GM18519 (cell line): ENCODE results near the gene AP5B1.
A peak's percentile ranks its signal among the peaks of the same experiment; 100 is the strongest.

ENCODE experiments used
- ATAC-seq: cut with Tn5 transposase; IDR thresholded peaks from one replicate; pipeline ENCODE4 v1.9.1; 2021; ENCODE audit warnings: mild to moderate bottlenecking, moderate library complexity; ENCODE audit not compliant: unreplicated experiment, low FRiP score

Gene AP5B1, protein sequence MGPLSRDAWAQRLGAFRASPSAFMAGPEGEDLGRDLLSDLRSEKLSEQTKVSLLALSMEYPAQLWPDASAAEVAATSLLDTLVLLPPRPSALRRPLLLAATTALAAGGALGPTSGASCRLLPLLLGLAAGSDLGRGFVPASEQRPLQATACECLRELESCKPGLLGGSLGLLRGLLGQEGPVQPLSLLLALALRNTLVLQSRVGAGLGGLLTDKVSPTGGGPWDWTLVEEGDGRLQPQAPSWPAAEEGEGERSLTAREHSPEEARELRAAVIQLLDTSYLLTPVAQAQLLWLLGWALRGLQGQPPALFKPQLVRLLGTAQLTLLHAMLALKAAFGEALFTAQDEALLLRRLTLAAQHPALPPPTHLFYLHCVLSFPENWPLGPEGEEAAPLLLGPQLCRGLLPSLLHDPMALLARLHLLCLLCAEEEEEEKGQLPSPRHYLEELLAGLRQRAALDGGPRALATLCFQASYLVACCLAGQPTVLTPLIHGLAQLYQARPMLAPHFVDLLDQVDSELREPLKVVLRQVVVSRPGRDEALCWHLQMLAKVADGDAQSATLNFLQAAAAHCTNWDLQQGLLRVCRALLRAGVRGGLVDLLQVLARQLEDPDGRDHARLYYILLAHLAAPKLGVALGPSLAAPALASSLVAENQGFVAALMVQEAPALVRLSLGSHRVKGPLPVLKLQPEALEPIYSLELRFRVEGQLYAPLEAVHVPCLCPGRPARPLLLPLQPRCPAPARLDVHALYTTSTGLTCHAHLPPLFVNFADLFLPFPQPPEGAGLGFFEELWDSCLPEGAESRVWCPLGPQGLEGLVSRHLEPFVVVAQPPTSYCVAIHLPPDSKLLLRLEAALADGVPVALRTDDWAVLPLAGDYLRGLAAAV

GRCh38 chr11:65780770-65781151 lies at the start of gene AP5B1:
Gene AP5B1 (minus strand): TSS chr11:65780976. CDS start chr11:65780591, 385 bp downstream.
- ATAC-seq: no peak

- ATAC-seq: no peak
Measured at GRCh38 chr11:65829459-65829858, 48.7 kb upstream of the AP5B1 start.

GRCh38 chr11:65826984-65827735 lies 46.4 kb upstream of the AP5B1 start:
- no peak for ATAC-seq

- no peak for ATAC-seq
Measured at GRCh38 chr11:65822776-65823528, 42.2 kb upstream of the AP5B1 start.

DNA sequence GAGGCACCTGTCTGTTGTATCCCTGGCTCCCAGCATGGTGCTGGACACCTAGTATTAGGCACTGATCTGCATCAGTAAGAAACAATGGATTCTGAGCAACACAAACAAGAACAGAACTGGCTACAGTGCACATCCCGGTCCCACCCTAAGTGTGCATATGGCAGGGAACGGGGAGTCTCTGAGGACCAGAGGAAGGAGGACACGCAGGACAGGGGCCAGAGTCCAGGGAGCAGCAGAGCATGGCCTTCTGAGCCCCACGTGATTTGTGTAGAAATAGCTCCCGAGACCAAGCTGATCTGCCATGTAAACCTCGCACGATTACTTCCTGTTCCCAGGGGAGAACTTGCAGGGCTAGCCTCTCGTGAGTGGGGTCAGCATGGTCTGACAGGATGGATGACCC lies 40.3 kb upstream of the AP5B1 start:
- no peak for ATAC-seq

DNA sequence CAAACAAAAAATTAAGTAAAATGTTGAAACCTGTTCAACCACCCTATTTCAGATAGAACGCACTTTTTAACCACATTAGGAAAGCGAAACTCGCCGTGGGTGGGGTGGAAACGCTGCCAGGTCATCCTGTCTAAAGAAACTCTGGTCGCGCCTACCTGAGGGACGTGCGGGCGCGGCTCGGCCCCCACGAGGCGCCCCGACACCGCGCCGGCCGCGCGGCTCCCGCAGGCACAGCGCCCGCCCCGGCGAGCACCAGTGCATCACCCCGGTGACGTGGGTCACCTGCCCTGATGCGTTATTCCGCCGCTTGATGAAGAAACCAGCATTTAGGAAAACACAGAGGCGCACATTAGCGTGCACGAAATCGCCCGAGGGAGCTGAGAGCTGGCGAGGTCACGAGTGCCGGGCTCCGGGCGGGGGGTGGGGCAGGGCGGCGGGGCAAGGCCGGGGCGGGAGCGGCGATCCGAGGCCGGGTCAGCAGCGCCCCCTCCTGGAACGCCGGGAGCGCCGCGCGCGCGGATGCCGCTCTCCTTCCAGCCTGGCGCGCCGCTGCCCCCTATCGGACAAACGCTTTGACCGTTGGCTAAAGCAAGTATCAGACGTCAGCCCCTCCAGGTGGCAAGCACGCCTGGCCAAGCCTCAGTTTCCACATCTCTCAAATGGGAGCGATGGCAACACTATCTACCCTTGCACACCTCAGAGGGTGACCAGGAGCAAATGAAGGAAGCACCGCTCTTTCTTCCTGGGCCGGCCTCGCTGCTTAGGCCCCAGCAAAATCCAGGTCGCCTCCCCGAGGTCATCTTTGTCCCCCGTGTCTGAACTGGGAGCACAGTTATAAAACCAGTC lies 37.3 kb upstream of the AP5B1 start:
- peak; percentile 76 for ATAC-seq

GRCh38 chr11:65817312-65817834 lies 36.6 kb upstream of the AP5B1 start:
- no peak for ATAC-seq

- no peak for ATAC-seq
Measured at GRCh38 chr11:65816696-65817095, 35.9 kb upstream of the AP5B1 start.

DNA sequence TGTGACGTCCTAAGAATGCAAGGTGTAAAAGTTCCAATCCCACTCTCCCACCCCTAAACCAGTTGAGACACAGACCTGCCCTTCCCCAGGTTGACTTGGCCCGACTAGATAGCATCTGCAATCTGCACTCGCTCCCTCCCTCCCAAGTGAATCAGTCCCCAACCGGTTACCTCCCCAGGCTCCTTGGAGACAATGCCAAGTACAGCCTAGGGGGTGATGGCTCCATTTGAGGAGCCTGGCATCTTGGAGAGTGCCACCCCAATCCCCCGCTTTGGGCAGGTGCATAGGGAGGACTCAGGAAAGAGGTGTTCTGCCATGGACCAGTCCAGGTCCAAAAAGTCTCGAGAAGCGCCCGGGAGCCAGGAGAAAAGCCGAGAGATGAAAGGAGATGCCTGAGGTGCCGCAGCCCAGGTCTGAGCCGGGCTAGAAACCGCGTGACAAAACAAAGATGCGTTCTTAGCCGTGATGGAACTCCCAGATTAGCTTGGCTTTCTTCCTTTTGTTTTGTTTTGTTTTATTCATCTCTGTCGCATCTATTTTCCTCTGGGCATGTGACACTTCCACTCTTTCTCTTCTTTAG lies 34.3 kb upstream of the AP5B1 start:
- no peak for ATAC-seq

GRCh38 chr11:65814131-65814985 lies 33.6 kb upstream of the AP5B1 start:
- no peak for ATAC-seq

DNA sequence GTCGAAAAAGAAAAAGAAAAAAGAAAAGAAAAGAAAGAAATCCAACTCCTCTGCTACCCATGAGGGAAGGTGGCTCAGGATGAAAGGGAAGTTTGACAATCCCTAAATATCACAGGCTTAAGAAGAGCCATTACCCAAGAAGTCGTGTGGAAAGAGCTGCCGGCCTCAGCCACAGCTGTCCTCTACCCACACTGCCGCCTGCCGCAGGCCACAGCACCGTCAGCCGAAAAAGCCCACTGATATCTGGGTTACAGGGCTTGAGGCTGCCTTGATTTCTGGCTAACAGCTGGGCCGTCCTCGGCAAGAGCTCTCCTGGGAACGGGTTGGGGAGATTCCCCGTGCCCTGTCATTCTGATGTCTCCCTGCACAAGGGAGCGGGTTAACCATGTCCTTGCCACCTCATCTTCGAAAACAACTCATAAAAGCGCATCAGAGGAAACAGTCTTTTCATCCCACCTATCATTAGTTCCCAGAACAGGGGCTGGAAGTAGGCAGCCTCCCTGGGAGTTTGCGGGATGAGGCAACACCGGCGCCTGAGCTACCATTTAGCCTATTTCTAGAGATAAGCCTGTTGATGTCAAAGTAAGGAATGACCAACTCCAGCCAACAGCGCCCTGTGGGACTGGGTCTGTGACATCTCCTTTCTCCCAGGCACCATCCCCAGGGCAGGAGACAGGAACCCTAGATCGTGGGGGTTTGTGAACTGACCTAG lies 31.1 kb upstream of the AP5B1 start:
- no peak for ATAC-seq

GRCh38 chr11:65810046-65810868 lies 29.5 kb upstream of the AP5B1 start:
- no peak for ATAC-seq

DNA sequence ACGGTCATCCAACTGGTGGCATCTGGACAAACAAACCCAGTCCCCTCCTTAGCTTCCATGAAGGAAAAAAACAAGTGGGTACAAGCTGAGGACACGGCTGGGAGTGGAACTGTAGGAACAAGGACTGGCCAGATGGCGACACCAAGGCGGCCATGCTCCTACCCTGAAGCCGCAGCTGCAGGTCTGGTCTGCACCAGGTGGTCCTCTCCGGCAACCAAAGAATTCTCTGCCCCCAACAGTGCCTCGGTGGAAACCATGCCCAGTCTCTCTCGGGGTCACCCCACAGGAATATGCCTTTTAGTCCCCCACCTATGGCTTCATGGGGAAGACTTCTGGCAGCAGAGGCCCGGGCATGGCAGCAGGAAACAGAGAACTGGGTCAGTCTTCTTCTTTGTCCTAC lies 28.7 kb upstream of the AP5B1 start:
- ATAC-seq: no peak

DNA sequence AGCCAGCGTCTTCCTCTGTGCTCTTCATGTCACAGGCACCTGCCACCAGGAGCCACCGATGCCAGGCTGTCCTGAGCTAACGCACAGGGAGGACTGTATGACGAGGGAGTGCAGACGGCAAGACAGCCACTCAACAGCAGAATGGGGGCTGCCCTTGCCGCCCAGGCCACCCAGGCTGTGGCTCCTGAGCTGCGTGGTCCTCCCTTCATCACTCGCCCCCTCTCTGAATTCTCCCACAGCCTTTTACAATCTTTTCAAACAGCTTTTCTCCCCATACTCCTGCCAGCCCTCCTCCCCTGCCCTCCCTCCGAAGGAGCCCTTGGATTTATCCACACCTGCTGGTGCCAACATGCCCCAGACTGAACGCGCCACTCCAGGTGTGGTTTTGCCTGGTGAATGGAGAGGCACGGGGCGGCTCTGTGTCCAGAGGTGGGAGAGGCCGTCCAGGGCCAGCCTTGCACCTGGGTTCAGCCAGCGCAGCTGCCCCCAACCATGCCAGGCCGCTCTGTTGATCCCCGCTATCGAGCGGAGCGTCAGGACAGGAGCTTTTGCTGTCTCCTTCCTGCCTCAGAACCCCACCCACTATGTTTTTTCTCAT lies 28.1 kb upstream of the AP5B1 start:
- ATAC-seq: no peak

DNA sequence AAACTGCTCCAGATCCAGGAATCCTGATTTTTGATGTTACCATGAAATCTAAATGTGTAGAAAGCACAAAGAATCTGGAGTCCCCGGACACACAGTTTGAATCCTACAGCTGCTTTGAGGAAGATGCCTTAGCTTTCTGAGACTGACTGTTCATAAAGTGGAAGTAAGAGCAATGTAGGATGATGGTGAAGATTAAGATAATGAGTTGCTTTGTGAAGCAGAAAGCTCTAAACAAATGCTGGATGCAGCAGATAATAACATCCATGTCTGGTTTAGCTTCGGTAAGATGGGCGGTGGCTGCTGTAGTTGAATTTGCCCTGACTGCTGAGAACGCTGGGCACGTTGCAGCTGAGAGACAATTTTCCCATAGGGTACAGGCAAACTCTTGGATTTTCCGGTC lies 26.2 kb upstream of the AP5B1 start:
- ATAC-seq: no peak
